NCI-H146 (cell line): ENCODE data around the gene DAPK2.
A peak's percentile ranks its signal among the peaks of the same experiment; 100 is the strongest.
"Not testable (repeated sequence)": the region's sequence is repeated elsewhere in the genome, so short reads cannot be mapped to it uniquely, and the experiment has no call there.

Experiments used
- DNase-seq: peaks from one replicate; lab custom pipeline; 2025; lab: John Stamatoyannopoulos, UW

Gene DAPK2

GRCh38 chr15:64046421-64047153 lies at the start of gene DAPK2:
Gene DAPK2 (minus strand): TSS chr15:64046485. CDS start chr15:64040261, 6,224 bp downstream.
- DNase-seq, result peak; percentile 66

- no peak for DNase-seq
Observed at GRCh38 chr15:64095431-64095794, 49.1 kb upstream of the DAPK2 start.

DNA sequence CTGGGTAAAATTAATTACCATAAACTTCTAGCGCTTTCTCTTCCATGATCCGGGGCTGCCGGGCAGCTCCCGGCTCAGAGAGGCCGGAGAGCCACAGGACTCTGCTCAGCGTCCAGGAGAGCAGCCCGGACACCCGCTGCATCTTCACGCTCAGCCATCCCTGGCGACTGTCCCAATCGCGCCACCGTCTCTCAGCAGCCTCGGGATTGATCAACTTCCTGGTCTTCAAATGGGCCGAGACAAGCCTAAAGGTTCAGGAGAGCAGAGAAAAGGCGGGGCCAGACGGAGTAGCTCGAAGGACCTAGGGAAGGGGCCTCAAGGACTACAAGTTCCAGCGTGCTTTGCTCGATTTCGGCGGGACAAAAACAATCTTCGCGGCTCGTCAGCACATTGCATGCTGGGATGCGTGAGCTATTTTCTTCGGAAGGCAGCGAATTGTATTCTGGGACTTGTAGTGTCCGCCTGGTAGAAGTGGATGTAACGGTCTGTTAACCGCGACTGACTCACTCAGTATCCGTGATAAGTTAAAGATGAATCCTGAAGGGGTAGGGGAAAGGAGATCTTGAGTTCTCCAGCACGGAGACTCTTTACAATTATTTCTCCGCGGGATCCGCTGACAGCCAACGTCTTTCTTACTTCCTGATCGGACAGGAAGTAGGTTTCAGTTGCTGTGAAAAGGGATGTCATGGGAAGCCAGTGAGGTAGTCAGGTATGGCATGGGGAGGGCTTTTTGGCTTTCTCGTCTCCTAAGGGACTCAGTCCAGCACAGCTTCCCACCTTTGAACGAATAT lies 47.5 kb upstream of the DAPK2 start, which contains the start of gene CIAO2A:
Gene CIAO2A, minus strand, starts transcription at position 212 of the 791 bp plus-strand sequence. Its CDS starts 70 bp downstream, at position 142.
- peak; percentile 97 for DNase-seq

DNA sequence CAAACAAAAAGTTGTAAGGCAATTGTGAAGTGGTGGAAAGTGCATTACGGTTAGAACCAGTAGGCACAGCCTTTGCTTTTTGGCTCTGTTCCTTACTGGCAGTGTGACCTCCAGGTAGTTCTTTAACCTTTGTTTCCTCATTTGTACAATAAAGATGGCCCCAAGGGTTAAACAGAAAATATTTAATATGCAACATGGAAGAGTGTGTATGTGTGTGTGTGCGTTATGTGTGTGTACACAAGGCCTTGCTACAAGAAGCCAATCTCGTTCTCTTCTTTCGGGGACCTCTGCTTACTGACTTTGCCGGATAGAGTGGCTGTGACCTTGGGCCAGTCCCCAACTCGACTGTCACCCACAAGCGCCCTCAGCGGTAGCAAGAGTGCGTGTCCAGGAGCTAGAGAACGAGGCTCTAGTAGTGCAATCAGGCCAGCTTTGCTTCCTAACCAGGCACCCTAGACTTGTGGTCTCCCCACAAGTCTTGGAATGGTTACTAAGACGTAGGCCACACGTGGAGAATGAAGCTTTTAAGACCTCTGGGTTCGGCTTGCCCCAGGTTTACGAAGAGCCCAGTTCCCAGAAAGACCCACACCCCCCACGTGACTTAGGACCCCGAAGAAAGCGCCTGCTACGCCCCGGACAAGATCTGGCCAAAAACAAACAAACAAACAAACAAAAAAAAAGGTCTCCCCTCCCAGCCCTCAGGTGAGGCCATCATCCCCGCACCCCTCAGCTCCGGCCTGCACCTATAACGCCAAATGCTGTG lies 46.8 kb upstream of the DAPK2 start:
- peak; percentile 41 for DNase-seq

DNA sequence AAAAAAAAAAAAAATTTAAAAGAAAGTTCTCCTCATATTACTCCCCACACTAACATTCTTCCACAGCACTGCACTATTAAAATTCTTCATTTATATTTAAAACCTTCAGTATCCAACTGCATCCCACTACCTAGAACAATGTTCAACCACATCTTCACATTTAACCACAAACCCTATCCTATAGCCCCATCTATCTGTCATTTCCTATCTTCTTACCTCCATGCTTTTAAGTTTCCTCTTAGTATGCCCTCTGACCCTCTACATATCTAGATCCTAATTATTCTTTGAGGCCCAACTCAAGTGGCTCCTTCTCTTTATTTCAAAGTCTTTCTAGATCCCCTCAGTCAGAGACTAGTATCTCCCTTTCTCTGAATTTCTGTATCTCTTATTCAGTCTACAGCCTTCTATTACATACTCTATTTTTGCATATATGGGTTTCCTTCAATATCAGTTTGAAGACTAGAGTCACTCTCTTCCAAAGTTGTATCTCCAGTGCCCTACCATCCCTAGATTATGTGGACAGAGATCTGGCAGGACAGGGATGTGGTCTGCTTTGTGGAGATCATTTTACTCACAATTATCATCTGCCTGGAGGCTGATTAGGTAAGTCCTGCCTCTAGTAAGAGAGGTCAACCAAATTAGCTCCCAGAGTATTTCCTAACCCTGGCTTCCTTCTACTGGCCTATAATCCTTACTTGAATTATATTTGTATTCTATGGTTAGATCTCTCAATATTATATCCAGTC lies 46.0 kb upstream of the DAPK2 start:
- DNase-seq, result no peak

GRCh38 chr15:64090527-64090926 lies 44.2 kb upstream of the DAPK2 start:
- no peak for DNase-seq

- DNase-seq, result no peak
Observed at GRCh38 chr15:64089543-64090280, 43.4 kb upstream of the DAPK2 start.

DNA sequence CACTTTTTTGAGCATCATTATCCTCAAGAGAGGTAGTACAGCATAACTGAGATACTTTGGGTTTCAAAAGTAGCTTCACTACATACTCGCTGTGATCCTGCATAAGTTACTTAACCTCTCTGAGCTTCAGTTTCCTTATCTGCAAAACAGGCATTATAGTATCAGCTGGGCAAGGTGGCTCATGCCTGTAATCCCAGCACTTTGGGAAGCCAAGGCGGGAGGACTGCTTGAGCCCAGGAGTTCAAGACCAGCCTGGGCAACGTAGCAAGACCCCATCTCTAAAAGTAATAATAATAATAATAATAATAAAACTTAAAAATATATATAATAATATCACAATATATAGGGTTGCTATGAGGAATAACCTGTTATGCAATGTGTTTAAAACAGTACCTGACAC lies 36.5 kb upstream of the DAPK2 start:
- DNase-seq, result no peak

GRCh38 chr15:64073496-64073895 lies 27.2 kb upstream of the DAPK2 start:
- DNase-seq, result not testable (repeated sequence)

DNA sequence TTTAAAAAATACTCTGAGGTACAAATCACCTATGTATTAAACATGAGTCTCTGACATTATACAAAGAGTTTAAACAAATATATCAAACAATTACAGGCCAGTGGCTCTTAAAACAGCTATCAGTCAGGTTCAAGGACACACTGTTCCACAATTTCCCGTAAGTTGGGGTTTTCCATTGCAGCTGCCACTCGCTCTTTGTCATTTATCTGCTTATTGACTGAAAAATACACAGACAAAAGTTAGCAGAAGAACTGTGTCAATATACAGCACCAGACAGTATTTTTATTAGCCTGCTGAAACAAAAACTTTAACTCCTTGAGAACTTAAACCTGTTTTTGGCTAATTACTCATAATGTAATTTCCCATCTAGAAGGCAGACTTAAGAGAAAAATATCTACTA lies 26.5 kb upstream of the DAPK2 start:
- peak; percentile 42 for DNase-seq

DNA sequence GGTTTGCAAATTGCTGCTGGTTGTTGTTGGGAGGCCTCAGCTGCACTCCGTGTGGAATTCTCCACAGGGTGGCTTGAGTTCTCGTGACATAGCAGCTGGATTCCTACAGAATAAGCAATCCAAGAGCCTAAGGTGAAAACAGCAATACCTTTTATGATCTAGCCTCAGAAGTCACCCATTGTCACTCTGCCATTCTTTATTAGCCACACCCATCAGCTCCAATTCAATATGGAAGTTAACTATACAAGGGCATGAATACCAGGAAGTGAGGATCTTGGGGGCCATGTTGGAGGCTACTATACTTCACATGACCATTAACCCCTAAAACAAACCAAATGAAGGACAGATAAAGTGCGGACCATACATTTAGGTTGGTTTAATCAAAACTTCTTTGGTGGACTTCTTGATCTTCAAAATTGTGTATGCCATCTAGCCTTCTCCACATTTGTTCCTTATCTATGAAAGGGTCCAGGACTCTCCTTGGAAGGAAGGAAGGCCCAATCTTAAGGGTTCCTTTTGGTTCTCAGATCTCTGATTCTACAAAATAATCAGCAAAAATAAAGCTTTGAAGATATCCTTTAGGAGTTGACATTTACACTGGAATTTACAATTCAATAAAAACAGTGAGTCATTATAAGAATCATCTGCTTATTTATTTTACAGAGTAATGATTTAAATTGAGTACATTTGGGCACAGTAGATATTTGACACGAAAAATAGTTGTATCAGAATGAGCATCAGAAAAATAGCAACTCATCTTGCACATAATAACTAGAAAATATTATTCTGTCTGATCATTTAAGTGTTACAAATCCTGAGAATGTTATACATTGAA lies 25.9 kb upstream of the DAPK2 start:
- no peak for DNase-seq

GRCh38 chr15:64070965-64071851 lies 24.9 kb upstream of the DAPK2 start:
- DNase-seq, result no peak

GRCh38 chr15:64070106-64070505 lies 23.8 kb upstream of the DAPK2 start:
- no peak for DNase-seq

GRCh38 chr15:64068133-64068532 lies 21.8 kb upstream of the DAPK2 start:
- no peak for DNase-seq

- DNase-seq, result peak; percentile 55
Observed at GRCh38 chr15:64067564-64068030, 21.3 kb upstream of the DAPK2 start.

- DNase-seq, result no peak
Observed at GRCh38 chr15:64066451-64066850, 20.2 kb upstream of the DAPK2 start.

- DNase-seq, result no peak
Observed at GRCh38 chr15:64060716-64061115, 14.4 kb upstream of the DAPK2 start.

- not testable (repeated sequence) for DNase-seq
Observed at GRCh38 chr15:64059104-64059503, 12.8 kb upstream of the DAPK2 start.

DNA sequence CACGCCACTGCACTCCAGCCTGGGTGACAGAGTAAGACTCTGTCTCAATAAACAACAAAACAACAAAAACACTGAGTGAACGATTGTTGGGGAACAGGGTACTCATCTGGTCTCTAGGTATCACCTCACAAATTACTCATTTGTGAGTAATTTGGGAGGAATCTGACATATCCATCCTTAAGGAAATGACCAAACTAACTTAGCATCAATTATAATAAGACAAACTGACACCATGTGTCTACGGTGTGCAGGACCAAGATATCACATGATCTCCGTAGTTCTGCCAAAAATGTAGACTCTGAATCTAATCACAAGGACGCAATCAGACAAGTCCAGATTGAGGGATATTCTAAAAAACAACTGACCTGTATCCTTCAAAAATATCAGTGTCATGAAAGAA lies 12.0 kb upstream of the DAPK2 start:
- DNase-seq, result no peak
